DND-41 (cell line): Measurements from ENCODE around the gene NAV3.

Experiments
- CTCF ChIP-seq: IDR thresholded peaks from 2 replicates; pipeline ENCODE4 v1.5.1; 2012; ENCODE audit warnings: borderline replicate concordance, low read length, moderate library complexity, mild to moderate bottlenecking; ENCODE audit not compliant: poor library complexity, severe bottlenecking; ENCODE audit errors: extremely low read depth
- EZH2 ChIP-seq: IDR thresholded peaks from 3 replicates; pipeline ENCODE4 v1.6.1; 2012; ENCODE audit warnings: borderline replicate concordance, low read depth, mild to moderate bottlenecking, moderate library complexity, low read length, inconsistent platforms; ENCODE audit not compliant: severe bottlenecking

- TF ChIP-seq CTCF (no peak), EZH2 (no peak)
Observed at GRCh38 chr12:77847060-77847541, 16.4 kb downstream of the NAV3 start.
